ENCODE measurements around the gene NCKAP5. TPM values are rescaled to one million over a fixed set of nuclear protein-coding genes. Genes with fewer than 3 reads are reported as not detected.

Gene NCKAP5
- total RNA-seq, 2 donors from 2014 or later: not detected

DNA sequence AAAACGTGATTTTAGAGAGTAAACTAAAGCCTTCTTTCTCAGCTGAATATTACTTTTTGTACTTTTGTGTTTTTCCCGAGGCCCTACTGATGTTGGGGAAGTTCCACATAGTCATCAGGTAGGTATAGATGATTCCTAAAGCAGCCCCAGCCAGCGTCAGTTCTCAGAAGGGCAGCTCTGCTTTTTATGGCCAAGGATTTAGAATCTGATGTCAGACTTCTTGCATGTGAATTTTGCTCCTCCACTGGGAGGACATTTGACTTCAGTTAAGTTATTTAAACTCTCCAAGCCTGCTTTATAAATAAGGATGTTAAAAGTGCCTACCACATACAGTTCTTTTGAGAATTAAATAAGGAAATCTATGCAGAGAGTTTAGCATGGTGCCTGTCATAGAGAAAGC lies 130.8 kb downstream of the NCKAP5 start:
- no peaks in the 10 kb centered on the region for H3K36me3 Mint-ChIP-seq
- no peak for DNase-seq (ENCODE audit: low spot score in 2 of 2)
- no peak overlapping the region for H3K27ac Mint-ChIP-seq
- H3K9me3 Mint-ChIP-seq: peaks cover 0 to 7% of the 10 kb centered on the region in 2 donors
- ATAC-seq: no peak

DNA sequence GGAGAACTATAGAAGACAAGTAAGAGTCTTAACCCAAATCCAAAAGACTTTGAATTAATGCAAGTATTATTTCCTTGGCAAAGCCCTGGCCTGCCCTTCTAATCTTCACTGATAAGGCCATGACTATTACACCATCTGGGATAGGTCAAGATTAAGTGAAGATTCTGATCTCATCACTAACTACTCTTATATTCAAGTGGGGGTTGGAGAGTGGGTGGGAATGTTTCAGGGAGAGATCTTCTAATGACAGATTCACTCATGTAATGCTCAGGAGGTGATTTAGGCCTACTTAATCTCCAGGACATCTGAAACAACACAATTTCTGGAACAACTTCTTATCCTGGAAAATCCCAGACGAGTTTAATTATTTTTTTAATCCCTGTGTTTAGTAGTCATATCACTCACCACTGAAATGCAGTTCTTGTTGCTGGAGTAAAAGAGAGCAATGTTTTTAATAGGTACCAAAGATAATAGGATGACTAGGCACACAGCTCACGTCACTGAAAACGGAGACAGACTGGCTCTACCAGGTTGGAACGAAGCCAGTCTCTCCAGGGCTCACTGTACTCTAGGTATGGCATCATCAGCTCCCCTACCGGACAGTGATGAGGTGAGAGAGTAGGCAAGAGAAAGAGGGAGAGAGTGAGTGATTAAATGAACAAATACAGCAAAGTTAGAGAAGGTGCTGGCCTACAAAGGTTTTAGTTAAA lies 133.1 kb downstream of the NCKAP5 start:
- no peaks in the 10 kb centered on the region for H3K36me3 Mint-ChIP-seq
- no peak for ATAC-seq
- H3K9me3 Mint-ChIP-seq: peaks cover 5 to 12% of the 10 kb centered on the region in 2 donors
- H3K27ac Mint-ChIP-seq: no peak overlapping the region
- DNase-seq (ENCODE audit: low spot score in 2 of 2): no peak

GRCh38 chr2:133433455-133434451 lies 134.5 kb downstream of the NCKAP5 start:
- no peak for DNase-seq (ENCODE audit: low spot score in 2 of 2)
- ATAC-seq: no peak
- no peaks in the 10 kb centered on the region for H3K36me3 Mint-ChIP-seq
- no peak overlapping the region for H3K27ac Mint-ChIP-seq
- peaks cover 6 to 14% of the 10 kb centered on the region in 2 donors for H3K9me3 Mint-ChIP-seq

- DNase-seq (ENCODE audit: low spot score in 2 of 2) (no peak), ATAC-seq (no peak)
- H3K36me3 Mint-ChIP-seq: no peaks in the 10 kb centered on the region
- peaks cover 6 to 14% of the 10 kb centered on the region in 2 donors for H3K9me3 Mint-ChIP-seq
- no peak overlapping the region for H3K27ac Mint-ChIP-seq
Observed at GRCh38 chr2:133432778-133433177, 135.5 kb downstream of the NCKAP5 start.

GRCh38 chr2:133431289-133431688 lies 137.0 kb downstream of the NCKAP5 start:
- Mint-ChIP-seq H3K36me3 (no peaks in the 10 kb centered on the region), H3K27ac (no peak overlapping the region), H3K9me3 (peaks cover 6 to 14% of the 10 kb centered on the region in 2 donors)
- no peak for DNase-seq (ENCODE audit: low spot score in 2 of 2)
- ATAC-seq: no peak

DNA sequence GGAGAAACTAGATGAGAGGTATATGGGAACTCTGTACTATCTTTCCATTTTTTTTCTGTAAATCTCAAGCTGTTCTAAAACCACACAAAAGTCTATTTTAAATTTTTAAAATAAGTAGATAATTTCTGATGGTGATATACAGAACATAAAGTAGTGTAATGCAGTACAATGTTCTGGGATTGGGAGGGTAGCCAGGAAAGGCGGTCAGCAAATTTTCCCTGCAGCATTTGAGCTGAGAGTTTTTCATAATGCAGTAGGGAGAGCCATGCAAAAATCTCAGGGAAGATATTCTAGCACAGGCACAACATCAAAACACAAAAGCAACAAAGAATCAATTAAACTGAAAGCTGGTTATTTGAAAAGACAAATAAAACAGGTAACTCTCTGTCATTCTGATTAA lies 141.5 kb downstream of the NCKAP5 start:
- H3K27ac Mint-ChIP-seq: no peak overlapping the region
- DNase-seq (ENCODE audit: low spot score in 2 of 2) (no peak), ATAC-seq (no peak)
- H3K9me3 Mint-ChIP-seq: peaks cover 6 to 12% of the 10 kb centered on the region in 2 donors
- no peaks in the 10 kb centered on the region for H3K36me3 Mint-ChIP-seq

GRCh38 chr2:133425612-133426011 lies 142.7 kb downstream of the NCKAP5 start:
- ATAC-seq: no peak
- H3K27ac Mint-ChIP-seq: no peak overlapping the region
- peaks cover 6 to 11% of the 10 kb centered on the region in 2 donors for H3K9me3 Mint-ChIP-seq
- no peaks in the 10 kb centered on the region for H3K36me3 Mint-ChIP-seq
- no peak for DNase-seq (ENCODE audit: low spot score in 2 of 2)

GRCh38 chr2:133424876-133425275 lies 143.4 kb downstream of the NCKAP5 start:
- H3K27ac Mint-ChIP-seq: no peak overlapping the region
- DNase-seq (ENCODE audit: low spot score in 2 of 2) (no peak), ATAC-seq (no peak)
- H3K36me3 Mint-ChIP-seq: no peaks in the 10 kb centered on the region
- H3K9me3 Mint-ChIP-seq: peaks cover 0 to 4% of the 10 kb centered on the region in 2 donors

DNA sequence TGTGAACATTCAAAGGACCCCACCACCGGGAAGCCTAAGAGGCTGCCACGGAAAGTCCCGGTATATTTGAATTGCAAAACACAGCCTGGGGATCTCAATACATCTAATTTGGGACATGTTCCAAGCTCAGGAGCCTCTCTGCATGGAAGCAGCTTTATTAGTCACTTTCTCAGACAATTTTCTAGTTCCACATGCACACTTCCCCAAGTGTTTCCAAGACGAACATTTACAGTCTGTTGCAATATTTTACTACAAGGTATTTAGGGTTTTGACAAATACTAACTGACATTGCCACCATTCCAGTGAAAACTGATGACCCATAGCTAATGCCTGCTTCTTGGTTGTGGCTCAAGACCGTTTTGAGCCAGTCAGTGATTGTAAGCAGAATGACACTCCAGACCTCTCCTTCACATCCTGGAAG lies 145.3 kb downstream of the NCKAP5 start:
- no peak for DNase-seq (ENCODE audit: low spot score in 2 of 2)
- no peaks in the 10 kb centered on the region for H3K36me3 Mint-ChIP-seq
- no peak for ATAC-seq
- H3K27ac Mint-ChIP-seq: no peak overlapping the region
- H3K9me3 Mint-ChIP-seq: peaks cover 0 to 4% of the 10 kb centered on the region in 2 donors

DNA sequence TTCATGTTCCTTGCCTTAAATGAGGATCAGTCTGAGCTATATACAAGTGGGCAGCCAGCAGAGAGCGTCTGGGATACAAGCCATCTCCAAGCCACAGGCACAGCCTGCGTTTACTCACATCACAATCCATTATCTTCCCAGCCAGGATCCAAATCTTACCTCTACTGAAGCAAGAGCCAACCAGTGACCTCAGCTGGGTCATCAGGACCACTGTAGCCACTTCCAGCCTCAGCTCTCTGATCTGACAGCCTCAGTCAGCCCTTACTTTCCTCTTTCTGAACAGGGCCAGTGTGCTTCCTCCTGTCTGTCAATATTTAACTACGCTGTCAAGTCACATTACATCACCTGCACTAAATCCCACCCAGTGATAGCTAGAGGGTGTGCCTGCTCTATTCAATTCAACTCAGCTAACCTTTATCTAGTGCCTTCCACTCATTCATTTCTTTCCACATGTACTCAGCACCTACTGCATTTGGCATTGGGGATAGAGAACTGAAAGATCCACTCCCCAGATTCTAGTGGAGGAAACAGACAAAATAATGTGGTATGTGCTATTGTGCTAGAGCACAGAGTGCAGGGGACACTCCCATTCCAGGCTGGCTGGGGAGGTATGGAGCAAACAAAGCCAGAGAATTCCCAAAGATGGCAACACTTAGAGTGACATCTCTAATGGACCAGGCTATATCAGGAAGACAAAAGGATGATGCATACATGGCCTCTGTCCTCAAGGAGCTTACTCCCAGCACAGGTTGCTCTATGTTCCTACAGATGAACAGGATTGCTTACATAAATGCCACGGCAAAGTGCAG lies 146.5 kb downstream of the NCKAP5 start:
- DNase-seq (ENCODE audit: low spot score in 2 of 2) (no peak), ATAC-seq (no peak)
- peaks cover 0 to 9% of the 10 kb centered on the region in 2 donors for H3K9me3 Mint-ChIP-seq
- no peaks in the 10 kb centered on the region for H3K36me3 Mint-ChIP-seq
- no peak overlapping the region for H3K27ac Mint-ChIP-seq

- H3K27ac Mint-ChIP-seq: no peak overlapping the region
- no peaks in the 10 kb centered on the region for H3K36me3 Mint-ChIP-seq
- DNase-seq (ENCODE audit: low spot score in 2 of 2) (no peak), ATAC-seq (no peak)
- H3K9me3 Mint-ChIP-seq: peaks cover 0 to 9% of the 10 kb centered on the region in 2 donors
Observed at GRCh38 chr2:133420788-133421187, 147.5 kb downstream of the NCKAP5 start.

GRCh38 chr2:133418671-133419070 lies 149.6 kb downstream of the NCKAP5 start:
- Mint-ChIP-seq H3K36me3 (no peaks in the 10 kb centered on the region), H3K27ac (no peak overlapping the region), H3K9me3 (peaks cover 0 to 5% of the 10 kb centered on the region in 2 donors)
- no peak for DNase-seq (ENCODE audit: low spot score in 2 of 2)
- ATAC-seq: no peak

DNA sequence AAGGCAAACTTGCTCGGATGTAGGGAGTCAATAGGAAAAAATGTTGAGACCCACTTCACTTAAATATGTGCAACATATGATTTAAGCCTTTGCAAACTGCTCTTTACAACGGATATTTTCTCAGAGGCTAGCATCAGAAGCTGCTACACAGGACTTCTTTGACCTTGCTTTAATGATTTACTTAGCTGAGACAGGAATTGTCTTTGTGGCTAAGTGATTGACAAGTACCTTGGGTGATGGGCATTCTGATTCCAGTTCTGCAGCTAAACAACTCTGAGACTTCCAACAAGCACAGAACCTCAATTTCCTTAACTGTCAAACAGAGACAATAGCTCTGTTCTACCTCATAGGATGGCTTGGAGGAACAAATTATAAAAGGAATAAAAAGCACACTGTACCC lies 150.2 kb downstream of the NCKAP5 start:
- no peak for DNase-seq (ENCODE audit: low spot score in 2 of 2)
- Mint-ChIP-seq H3K36me3 (no peaks in the 10 kb centered on the region), H3K27ac (no peak overlapping the region), H3K9me3 (peaks cover 0 to 5% of the 10 kb centered on the region in 2 donors)
- ATAC-seq: no peak

GRCh38 chr2:133417415-133417814 lies 150.8 kb downstream of the NCKAP5 start:
- DNase-seq (ENCODE audit: low spot score in 2 of 2) (no peak), ATAC-seq (no peak)
- Mint-ChIP-seq H3K9me3 (peaks cover 0 to 5% of the 10 kb centered on the region in 2 donors), H3K27ac (no peak overlapping the region), H3K36me3 (no peaks in the 10 kb centered on the region)

- Mint-ChIP-seq H3K27ac (no peak overlapping the region), H3K36me3 (no peaks in the 10 kb centered on the region), H3K9me3 (peaks cover 0 to 5% of the 10 kb centered on the region in 2 donors)
- ATAC-seq: no peak
- no peak for DNase-seq (ENCODE audit: low spot score in 2 of 2)
Observed at GRCh38 chr2:133416736-133417135, 151.5 kb downstream of the NCKAP5 start.

DNA sequence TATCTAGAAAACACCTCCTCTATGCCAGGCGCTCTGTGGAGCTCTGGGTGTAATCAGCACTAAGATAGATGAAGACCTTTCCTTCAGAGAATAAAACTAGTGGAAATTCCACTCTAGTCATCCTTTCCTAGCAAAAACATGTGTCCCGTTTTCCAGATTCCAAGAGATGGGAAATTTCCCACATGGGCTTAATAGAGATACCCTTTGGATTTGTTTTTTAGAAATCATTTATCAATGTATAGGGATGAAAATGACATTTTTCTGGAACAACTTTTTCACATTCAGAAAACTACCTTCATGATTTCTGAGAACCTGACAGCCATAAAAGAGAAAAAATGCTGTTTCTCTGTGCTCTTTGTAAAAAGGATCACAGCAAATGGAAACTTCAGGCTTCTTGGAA lies 152.1 kb downstream of the NCKAP5 start:
- ATAC-seq (no peak), DNase-seq (ENCODE audit: low spot score in 2 of 2) (no peak)
- H3K36me3 Mint-ChIP-seq: no peaks in the 10 kb centered on the region
- no peak overlapping the region for H3K27ac Mint-ChIP-seq
- H3K9me3 Mint-ChIP-seq: peaks cover 3 to 8% of the 10 kb centered on the region in 2 donors
